GM12878 (cell line): ENCODE data around the gene RGS2.

ENCODE experiments used
- FOXK2 ChIP-seq: fragments of 450-650 bp; IDR thresholded peaks from 2 replicates; pipeline ENCODE4 v1.6.1; 2017; ENCODE audit warnings: mild to moderate bottlenecking, moderate library complexity
- RB1 ChIP-seq: fragments of 450-650 bp; formaldehyde crosslinking; IDR thresholded peaks from 2 replicates; pipeline ENCODE4 v1.6.1; 2017; ENCODE audit warnings: mild to moderate bottlenecking, borderline replicate concordance
- SMC3 ChIP-seq: IDR thresholded peaks from 2 replicates; pipeline ENCODE4 v1.6.1; 2011; ENCODE audit warnings: low read length, improper control_type of control experiment, borderline replicate concordance
- STAT1 ChIP-seq: fragments of 450-650 bp; conservative IDR thresholded peaks from 2 replicates; pipeline ENCODE4 v1.6.1; 2014; ENCODE audit warnings: antibody characterized with exemption, mild to moderate bottlenecking
- TF ChIP-seq, protein P1 (sequence below), 3 experiments: IDR thresholded peaks in 2 of 3; conservative IDR thresholded peaks in 1 of 3; 2 replicates each; pipeline ENCODE4 v1.5.1; 2011; ENCODE audit warnings: low read depth in 3 of 3, low read length in 3 of 3, mild to moderate bottlenecking in 3 of 3, control low read depth in 2 of 3, moderate library complexity in 2 of 3, inconsistent platforms in 1 of 3, mixed read lengths in 1 of 3; ENCODE audit not compliant: control insufficient read depth in 2 of 3, insufficient read depth in 1 of 3; ENCODE audit errors: extremely low read depth in 1 of 3
- TF ChIP-seq, protein P2 (sequence below): IDR thresholded peaks from 2 replicates; pipeline ENCODE4 v1.6.1; 2011; ENCODE audit warnings: low read depth, mild to moderate bottlenecking, low read length, moderate library complexity, borderline replicate concordance; ENCODE audit errors: extremely low read depth

GRCh38 chr1:192807211-192808162 lies 1.4 kb upstream of the RGS2 start:
- TF ChIP-seq, protein P1, sequence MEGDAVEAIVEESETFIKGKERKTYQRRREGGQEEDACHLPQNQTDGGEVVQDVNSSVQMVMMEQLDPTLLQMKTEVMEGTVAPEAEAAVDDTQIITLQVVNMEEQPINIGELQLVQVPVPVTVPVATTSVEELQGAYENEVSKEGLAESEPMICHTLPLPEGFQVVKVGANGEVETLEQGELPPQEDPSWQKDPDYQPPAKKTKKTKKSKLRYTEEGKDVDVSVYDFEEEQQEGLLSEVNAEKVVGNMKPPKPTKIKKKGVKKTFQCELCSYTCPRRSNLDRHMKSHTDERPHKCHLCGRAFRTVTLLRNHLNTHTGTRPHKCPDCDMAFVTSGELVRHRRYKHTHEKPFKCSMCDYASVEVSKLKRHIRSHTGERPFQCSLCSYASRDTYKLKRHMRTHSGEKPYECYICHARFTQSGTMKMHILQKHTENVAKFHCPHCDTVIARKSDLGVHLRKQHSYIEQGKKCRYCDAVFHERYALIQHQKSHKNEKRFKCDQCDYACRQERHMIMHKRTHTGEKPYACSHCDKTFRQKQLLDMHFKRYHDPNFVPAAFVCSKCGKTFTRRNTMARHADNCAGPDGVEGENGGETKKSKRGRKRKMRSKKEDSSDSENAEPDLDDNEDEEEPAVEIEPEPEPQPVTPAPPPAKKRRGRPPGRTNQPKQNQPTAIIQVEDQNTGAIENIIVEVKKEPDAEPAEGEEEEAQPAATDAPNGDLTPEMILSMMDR (IDR thresholded peaks at IDR 0.05 in 2 of 3, conservative IDR thresholded peaks at IDR 0.05 in 1 of 3; ENCODE audit: control insufficient read depth in 2 of 3, extremely low read depth in 1 of 3, insufficient read depth in 1 of 3, low read depth in 3 of 3, low read length in 3 of 3): peak in 1 of 3 experiments; percentile 17; a peak in 1 of 6 replicates
- TF ChIP-seq STAT1 (no peak), FOXK2 (no peak), RB1 (no peak), SMC3 (no peak)
- TF ChIP-seq, protein P2, sequence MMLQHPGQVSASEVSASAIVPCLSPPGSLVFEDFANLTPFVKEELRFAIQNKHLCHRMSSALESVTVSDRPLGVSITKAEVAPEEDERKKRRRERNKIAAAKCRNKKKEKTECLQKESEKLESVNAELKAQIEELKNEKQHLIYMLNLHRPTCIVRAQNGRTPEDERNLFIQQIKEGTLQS: no peak
